ENCODE data around the gene MOSPD3.

The MOSPD3 gene, protein sequence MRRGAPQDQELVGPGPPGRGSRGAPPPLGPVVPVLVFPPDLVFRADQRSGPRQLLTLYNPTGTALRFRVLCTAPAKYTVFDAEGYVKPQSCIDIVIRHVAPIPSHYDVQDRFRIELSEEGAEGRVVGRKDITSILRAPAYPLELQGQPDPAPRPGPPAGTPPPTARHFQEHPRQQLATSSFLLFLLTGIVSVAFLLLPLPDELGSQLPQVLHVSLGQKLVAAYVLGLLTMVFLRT

DNA sequence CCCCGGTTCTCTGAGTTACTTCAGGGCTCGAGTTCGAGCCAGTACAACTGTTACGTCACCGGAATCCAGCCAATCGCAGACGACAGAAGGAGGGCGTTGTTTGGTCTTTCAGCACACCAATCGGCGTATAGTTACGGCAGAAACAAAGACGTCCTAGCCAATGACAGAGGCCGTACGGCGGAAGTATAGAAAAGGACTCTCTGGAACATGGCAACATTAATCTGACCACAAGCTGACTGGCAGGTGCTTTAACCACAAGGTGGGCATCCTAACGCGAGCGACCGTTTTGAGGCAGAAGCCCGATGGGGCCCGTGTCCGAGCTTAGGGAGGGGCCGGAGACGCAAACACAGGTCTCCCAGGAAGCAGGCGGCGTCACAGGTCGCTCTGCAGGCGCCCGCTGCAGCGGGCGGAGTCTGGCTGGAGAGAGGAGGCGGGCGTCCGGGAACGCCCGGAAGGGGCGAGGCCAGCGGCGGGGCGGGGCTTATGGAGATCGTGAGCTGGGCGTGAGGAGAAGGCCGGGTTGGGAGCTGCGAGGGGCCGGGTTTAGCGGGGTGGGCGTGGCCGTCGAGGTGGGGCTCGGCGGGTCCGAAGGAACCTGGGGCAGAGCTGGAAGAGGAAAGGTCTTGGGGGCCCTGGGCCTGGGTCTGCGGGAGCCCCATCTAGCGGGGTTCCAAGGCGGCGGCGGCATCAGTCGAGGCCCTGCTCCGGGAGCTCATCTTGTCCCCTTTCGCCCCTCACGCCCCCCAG lies at the start of gene MOSPD3:
Gene MOSPD3 (plus strand): TSS at position 558 of the 747 bp plus-strand sequence. CDS start 252 bp downstream, outside the sequence.
- in situ Hi-C loops (cut with MboI; ENCODE audit: low sequenced_read_pairs), result no loop called here

DNA sequence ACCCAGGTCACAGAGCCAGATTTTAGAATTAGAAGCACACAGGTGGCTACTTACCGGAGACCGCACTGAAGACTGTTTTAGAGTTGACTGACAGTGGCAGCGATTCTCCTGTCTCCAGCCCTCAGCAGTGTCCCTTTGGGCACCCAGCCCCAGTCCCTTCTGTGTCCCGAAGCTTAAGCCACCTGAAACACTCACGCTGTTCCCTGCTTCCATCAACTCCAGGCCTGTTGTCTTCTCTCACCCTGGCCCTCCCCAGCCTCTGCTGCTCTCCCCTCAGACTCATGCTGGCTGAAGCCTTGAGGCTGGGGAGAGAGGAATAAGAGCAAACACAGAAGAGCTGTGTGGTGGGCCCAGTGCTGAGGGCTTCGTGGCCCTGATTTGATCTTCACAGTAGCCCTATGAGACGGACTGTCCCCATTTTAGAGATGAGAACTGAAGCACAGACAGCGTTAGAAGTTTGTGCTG lies 49.2 kb upstream of the MOSPD3 start:
- in situ Hi-C loops (cut with MboI; ENCODE audit: low sequenced_read_pairs), result loop anchor here (10.0 kb wide), 1 partner anchor 88 kb away; the partner anchor contains the start of gene TSC22D4

DNA sequence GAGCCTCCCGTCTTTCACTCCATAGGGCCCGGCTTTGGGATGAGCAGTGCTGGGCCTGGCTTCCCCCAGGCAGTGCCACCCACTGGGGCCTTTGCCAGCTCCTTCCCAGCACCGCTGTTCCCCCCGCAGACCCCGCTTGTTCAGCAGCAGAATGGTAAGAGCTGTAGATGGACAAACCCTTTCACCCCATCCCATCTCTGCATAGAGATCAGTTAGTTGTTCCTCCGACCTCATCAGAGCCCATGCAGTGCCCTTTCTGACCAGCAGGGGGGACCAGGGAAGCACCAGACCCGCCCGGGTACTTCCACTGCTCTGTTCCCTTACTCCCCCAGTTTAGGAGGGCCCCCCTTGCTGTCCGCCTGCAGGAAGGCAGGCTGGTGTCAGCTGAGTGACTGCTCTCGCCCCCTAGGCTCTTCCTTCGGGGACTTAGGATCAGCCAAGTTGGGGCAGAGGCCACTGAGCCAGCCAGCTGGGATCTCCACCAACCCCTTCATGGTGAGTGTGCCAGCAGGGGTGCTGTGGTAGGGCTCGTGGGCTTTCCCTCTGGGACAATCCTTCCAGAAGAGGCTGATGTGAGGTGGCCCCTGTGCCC lies 48.4 kb upstream of the MOSPD3 start:
- in situ Hi-C loops (cut with MboI; ENCODE audit: low sequenced_read_pairs), result loop anchor here (10.0 kb wide), 1 partner anchor 89 kb away; the partner anchor contains the start of gene TSC22D4

DNA sequence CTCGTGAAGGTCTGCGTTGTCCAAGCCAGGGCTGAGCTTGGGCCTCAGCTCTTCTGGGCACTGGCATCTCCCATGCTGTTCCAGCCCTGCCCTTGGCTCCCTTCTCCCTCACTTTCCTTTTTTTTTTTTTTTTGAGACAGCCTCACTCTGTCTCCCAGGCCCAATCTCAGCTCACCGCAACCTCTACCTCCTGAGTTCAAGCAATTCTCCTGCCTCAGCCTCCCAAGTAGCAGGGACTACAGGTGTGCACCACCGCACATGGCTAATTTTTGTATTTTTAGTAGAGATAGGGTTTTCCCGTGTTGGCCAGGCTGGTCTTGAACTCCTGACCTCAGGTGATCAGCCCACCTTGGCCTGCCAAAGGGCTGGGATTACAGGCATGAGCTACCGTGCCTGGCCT lies 47.9 kb upstream of the MOSPD3 start:
- in situ Hi-C loops (cut with MboI; ENCODE audit: low sequenced_read_pairs), result loop anchor here (10.0 kb wide), 1 partner anchor 90 kb away; the partner anchor contains the start of gene TSC22D4

DNA sequence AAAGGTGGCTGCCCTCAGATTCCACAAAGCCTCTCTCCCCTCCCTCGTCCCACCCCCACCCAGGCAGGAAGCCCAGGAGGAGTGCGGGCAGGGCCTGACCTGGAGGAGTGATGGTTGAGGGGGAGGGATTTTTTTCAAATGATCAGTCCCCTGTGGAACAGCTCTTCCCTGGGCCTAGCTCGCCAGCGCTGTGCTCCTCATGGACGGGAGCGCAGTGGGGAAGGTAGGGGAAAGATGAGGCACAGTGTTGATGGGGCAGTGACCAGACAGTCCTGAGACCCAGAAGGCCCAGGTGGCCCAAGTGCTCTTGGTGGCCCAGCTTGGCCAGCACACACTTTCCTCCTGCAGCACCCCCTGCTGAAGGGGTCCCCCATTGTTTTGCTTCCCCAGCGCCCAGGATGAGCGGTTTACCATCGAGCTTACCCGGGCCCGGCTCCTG lies 47.2 kb upstream of the MOSPD3 start:
- in situ Hi-C loops (cut with MboI; ENCODE audit: low sequenced_read_pairs), result loop anchor here (10.0 kb wide), 1 partner anchor 90 kb away; the partner anchor contains the start of gene TSC22D4

DNA sequence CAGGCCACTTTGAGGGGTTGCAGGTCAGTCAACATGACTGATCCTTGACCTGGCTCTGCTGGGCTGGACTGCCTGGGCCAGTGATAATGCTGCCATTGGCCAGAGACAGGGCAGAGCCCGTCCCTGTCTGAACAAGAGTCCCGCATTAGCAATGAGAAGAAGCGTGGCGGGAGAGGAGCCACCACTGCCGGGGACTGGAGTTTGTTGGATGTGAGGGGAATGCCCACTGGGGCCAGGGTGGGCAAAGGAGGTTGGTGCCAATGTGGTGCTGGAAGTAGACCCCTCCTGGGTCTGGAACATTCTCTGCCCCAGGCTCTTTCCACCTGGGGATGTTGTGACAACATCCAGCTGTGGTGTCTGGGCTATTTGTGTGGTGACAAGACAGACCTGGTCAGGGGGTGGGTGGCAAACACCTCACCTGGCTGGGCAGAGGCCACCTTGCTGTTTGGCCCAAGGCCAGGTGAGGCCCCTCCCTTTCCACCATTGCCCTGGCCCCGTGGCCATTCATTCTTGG lies 46.3 kb upstream of the MOSPD3 start:
- in situ Hi-C loops (cut with MboI; ENCODE audit: low sequenced_read_pairs), result loop anchor here (10.0 kb wide), 1 partner anchor 91 kb away; the partner anchor contains the start of gene TSC22D4

DNA sequence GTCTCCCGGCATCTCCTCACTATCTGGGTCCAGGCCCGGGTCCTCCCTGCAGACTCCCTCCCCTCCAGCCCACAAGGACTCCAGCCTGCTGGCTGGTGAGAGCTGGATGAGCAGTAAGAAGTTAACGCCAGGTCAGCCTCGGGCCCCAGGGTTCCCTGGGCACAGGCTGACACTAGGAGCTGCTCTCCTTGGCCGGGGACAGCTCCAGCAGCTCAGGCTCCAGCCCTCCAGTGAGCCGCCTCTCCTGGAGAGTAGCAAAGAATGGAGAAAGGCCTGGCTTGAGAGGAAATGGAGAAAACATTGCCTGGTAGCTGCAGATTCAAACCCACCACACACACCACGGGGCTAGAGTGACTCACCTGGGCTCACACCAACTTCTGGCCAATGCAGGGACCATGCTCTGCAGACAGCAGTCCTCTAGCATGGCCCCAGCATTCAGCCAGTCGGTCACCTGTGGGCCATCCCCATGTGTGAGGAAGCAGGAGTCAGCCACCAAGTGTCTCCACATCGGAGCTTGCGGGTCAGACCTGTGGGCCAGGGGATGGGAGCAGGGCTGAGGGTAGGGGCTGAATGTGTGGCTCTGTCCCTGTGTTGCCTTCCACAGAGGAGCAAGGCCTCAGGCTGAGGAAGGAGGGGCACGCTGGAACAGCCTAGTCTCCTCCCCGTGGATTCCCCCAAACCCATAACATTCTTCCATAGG lies 45.2 kb upstream of the MOSPD3 start:
- in situ Hi-C loops (cut with MboI; ENCODE audit: low sequenced_read_pairs), result loop anchor here (10.0 kb wide), 1 partner anchor 92 kb away; the partner anchor contains the start of gene TSC22D4

DNA sequence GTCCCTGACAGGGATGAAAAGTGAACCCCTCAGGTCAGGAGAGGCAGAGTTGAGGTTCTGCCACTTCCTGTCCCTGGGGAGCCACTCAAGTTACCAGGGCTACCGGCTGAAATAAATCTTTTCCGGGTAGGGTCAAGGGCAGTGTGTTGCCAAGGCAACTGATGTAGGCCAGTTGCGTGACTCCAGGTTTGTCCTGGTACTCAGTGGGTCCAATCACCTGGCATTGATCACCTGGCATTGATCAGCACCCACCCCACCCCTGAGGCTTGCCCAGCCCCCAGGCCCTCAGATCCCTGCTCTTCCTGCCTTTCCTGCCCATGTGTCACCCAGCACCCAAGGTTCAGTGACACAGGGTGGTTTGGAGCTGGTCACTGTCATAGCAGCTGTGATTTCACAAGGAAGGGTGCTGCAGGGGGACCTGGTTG lies 44.6 kb upstream of the MOSPD3 start:
- in situ Hi-C loops (cut with MboI; ENCODE audit: low sequenced_read_pairs), result loop anchor here (10.0 kb wide), 1 partner anchor 93 kb away; the partner anchor contains the start of gene TSC22D4

DNA sequence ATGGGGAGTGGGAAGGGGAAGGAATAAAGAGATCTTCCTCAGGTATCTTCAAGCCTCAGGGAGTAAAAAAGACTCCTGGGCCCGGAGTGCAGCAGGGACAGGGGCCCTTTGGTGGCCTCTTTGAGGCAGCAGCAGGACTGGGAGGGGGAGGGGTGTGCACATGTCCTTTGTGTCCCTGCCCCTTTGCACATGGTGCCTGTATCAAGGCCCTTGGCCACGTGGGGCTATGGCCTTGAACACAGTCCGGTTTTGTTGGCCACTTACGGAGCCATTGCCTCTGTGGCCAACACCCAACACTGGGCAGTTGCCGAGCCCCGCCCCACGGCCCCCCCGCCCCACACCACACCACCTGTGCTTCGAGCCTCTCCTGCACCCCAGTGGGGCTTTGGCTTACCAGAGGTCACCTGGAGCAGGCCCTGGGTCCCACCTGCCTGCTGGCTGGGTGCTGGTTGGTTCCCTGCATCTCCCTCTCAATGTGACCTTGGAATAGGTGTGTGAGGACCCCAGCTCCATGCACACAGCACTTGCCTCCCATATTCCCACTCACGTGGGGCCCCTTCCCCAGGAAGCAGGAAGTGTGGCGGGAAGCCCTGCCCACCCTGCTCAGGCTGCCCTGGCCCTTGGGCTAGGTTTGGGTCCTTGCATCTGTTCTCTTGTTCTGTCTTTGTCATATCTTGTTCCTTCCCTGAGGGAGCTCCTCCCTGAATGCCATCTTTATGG lies 44.0 kb upstream of the MOSPD3 start:
- in situ Hi-C loops (cut with MboI; ENCODE audit: low sequenced_read_pairs), result loop anchor here (10.0 kb wide), 1 partner anchor 94 kb away; the partner anchor contains the start of gene TSC22D4

DNA sequence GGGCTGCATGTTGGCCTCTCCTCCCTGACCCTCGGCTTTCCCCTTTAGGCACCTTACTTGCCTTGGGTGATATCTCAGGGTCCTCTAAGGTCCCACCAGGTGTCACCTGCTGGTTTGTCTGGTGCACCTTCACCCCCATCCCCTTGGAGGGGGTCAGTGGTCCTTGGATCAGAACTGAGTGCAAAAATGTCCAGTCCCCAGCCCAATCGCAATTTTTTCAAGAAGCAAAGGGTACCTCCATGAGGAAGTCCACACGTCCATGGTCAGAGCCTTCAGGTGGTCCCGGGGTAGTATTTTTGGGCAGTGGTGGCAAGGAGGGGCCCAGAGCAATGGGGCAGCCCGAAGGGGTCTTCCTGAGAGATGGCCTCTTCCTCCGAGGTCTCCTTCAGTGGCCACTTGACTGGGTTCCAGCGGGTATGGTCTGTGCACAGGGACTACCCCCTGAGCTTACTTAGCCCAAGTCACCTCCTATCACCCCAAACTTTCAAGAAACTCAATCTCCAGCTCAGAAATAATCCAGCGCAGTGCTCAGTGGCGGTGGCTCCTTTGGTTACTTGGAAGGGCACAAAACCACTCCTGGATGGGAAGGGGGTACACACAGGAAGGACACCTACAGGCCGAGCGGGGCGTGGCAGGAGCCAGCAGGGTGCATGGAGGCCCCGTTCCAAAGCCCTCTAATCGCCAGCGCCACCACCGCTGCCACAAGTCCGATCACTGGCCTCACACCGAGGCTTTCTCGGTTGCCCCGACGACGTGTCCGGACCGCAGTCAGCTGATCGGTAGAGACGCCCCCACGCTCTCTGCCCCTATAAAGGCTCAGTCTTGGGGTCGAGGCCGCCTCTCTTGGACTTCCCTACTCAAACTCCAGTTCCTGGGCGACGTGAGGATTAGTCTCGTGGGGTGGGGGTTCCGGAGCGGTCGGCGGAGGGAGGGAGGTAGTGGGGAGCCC lies 43.2 kb upstream of the MOSPD3 start:
- in situ Hi-C loops (cut with MboI; ENCODE audit: low sequenced_read_pairs), result loop anchor here (10.0 kb wide), 1 partner anchor 94 kb away; the partner anchor contains the start of gene TSC22D4

DNA sequence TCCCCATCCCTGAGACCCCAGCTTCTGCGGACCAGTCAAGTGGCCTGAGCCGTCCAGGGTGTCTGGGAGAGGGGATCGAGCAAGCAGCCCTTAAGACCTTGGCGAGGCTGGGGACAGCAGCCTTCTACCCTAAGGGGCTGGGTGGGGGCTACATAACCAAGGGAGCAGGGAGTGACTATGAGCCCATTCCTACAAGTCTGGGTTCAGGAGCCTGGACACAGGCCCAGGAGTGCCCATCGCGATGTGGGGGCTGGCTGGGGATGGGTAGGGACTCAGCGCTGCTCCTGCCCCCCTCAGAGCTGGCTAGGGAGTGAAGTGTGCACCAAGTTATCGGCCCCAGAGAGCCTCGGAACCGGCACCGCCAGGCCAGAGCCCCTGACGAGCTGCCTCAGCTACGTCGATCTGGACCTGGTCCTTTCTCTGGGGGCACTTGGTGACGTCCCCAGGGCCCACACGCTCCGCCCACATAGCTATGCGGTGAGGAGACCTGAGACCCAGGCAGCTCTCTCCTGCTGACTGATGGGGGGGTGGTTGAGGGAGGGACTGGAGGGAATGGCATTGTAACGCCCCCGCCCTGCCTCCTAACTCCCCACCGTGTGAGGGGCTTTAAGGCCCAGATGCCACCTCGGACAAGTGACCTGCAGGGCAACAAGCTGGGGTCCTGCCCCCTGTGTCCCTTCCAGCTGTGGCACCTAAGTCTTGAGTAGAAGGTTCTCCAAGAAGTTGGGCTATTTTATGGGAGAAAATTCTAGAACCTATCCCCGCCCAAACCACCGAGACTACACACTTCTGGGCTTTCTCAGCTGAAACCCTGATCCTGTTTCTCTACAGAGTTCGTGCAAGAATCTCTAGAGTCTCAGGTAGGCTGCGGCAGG lies 41.1 kb upstream of the MOSPD3 start:
- in situ Hi-C loops (cut with MboI; ENCODE audit: low sequenced_read_pairs), result no loop called here

DNA sequence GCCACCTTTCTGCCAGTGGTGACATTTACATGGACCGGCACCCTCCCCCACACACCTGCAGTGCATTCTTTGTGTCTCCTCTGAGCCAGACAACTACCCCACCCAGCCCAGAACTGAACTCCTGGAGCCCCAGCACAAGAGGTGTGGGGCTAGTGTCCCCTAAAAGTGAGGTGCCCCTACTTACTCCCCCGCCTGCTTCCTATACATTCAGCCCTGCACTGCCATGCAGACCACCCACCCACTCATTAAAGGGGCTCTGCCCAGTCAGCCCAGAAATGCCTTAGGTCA lies 40.6 kb upstream of the MOSPD3 start:
- in situ Hi-C loops (cut with MboI; ENCODE audit: low sequenced_read_pairs), result no loop called here

DNA sequence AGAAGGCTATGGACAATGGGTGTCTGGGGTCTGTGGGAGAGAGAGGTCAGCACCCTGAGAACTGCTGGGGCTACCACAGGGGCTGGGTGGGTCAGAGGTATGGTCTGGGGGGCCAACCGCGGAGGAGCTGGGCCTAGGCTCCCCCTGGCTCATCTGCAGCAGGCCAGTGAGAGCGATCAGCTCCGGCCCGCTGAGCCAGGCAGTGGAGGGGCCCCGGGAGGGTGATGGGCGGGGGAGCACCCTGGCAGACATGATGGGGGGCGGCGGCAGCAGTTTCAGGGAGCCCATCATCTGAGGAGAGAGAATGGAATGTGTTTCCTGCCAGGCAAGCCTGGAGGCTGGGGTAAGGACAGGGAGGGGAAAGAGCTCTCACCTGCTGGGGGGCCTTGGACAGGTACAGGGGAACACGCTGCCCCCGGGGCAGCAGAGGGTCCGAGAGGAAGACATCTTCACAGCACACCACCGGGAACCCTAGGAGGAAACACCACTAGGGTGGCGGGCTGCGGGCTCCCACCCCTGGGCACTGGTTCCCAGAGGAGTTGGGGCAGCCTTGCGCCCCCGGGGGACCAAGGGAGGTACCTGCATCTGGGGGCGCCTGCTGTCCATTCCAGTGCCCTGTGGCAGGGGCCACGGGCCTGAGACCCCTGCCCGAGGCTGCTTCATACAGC lies 39.9 kb upstream of the MOSPD3 start:
- in situ Hi-C loops (cut with MboI; ENCODE audit: low sequenced_read_pairs), result no loop called here

DNA sequence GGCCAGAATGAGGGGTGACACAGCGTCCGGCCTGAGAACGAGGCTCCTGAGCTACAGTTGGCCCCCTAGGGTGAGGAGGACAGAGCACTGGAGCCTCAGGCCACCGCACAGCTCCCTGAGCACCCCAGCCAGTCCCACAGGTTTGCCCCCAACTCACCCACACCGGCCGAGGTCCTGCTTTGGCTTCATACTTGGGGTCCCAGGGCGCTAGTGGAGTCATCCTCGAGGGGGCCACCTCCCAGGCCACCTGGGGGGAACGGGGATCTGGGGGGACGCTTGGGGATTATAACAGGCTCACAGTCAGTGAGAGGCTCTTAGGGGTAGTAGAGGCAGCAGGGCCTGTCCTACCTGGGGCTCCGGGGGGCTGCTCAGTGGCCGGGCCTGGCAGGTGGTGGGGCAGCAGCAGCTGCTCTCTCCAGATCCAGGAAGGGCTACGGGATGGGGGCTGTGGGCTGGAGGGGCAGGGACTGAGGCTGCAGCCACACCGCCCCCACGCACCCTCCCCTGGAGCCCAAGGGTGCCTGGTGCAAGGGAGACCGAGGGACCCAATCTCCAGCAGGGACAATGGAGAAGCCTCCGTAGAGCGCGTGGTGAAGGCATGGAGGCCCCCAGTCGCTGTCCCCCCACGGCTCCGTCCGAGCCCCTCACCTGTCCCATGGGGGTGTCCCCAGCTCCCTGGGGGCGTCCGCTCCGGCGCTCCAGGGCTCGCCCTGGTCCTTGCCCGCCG lies 39.2 kb upstream of the MOSPD3 start:
- in situ Hi-C loops (cut with MboI; ENCODE audit: low sequenced_read_pairs), result no loop called here

DNA sequence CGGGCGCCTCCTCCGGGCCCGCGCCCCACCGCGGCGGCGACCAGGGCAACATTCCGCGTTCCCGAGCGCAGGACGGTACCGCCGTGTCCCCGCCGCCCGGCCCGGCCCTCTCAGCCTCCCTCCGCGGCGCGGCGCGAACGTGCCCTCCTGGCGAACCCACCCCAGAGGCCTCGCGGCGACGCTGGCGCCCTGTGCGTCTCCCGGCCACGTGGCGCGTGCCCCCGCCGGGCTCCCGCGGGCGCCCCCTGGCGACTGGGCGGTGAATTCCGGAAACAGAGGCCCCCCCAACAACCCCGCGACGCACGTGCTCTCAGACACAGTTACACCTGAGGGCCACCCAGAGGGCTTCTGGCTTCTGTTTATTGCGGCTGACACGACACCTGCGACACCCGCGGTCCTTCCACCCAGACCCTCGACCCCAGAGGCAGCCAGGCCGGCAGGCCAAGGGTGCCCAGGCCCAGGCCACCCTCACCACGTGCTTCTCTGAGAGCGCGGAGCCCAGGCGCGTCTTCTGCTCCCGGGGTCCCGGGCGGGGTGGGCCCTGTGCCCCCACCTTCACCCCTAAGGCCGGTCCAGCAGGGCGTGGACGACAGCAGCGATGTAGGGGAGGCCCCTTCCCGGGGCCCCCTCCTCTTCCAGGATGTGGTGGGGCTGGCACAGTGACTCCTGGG lies 38.5 kb upstream of the MOSPD3 start, which contains the start of gene SAP25:
Gene SAP25 (minus strand): TSS at position 210 of the 671 bp plus-strand sequence. CDS start 158 bp downstream, at position 52.
- in situ Hi-C loops (cut with MboI; ENCODE audit: low sequenced_read_pairs), result no loop called here

Data from HL-60/S4 treated with phorbol 12-myristate 13-acetate at 8.2 ng/mL for 4 days and 3 days (cell line).